Aorta (tissue), 5 donors: Measurements from ENCODE around the gene EIPR1. TPM values are rescaled to one million over a fixed set of nuclear protein-coding genes. Genes with fewer than 3 reads are reported as not detected.

ENCODE experiments used
- ATAC-seq: fragments of 200-7000 bp; cut with Tn5 transposase; one replicate; pipeline ENCODE4 v1.9.1; 2022; ENCODE audit warnings: moderate library complexity; ENCODE audit not compliant: low FRiP score
- DNase-seq, 2 donors: peaks; one replicate each; pipeline ENCODE4 v3.0.0-alpha.2; 2020
- H3K27ac ChIP-seq, 2 donors: one replicate each; pipeline ENCODE4 v1.5.1; 2013; ENCODE audit warnings: low read length in 2 of 2, mild to moderate bottlenecking in 2 of 2, moderate library complexity in 2 of 2, control low read depth in 1 of 2, inconsistent platforms in 1 of 2, low read depth in 1 of 2
- H3K27me3 ChIP-seq, 2 donors: one replicate each; pipeline ENCODE4 v1.6.1; 2013; ENCODE audit warnings: control low read depth in 1 of 2, low read length in 1 of 2, mild to moderate bottlenecking in 1 of 2, moderate library complexity in 1 of 2; ENCODE audit not compliant: insufficient read depth in 2 of 2, control insufficient read depth in 1 of 2
- H3K36me3 ChIP-seq, 2 donors: one replicate each; pipeline ENCODE4 v1.6.1; 2013; ENCODE audit warnings: control low read depth in 1 of 2, low read length in 1 of 2, mild to moderate bottlenecking in 1 of 2; ENCODE audit not compliant: insufficient read depth in 2 of 2, control insufficient read depth in 1 of 2
- H3K4me1 ChIP-seq, 2 donors: one replicate each; pipeline ENCODE4 v1.6.1; 2013; ENCODE audit warnings: low read length in 2 of 2, control low read depth in 1 of 2, mild to moderate bottlenecking in 1 of 2, moderate library complexity in 1 of 2; ENCODE audit not compliant: insufficient read depth in 2 of 2, control insufficient read depth in 1 of 2
- H3K4me3 ChIP-seq, 2 donors: one replicate each; pipeline ENCODE4 v1.5.1; 2013; ENCODE audit warnings: low read length in 2 of 2, control low read depth in 1 of 2, mild to moderate bottlenecking in 1 of 2
- H3K9me3 ChIP-seq: one replicate; pipeline ENCODE4 v1.6.1; 2013; ENCODE audit warnings: mild to moderate bottlenecking, low read length; ENCODE audit not compliant: control insufficient read depth
- WGBS, 2 donors: extraction: QIAGEN DNeasy Blood & Tissue Kit; methylation state at CpG; one replicate each; pipeline ENCODE4 v1.1.7; 2013; 5-methylcytosine and 5-hydroxymethylcytosine counted together
- intact Hi-C, 2 donors: fragments of 100-400 bp; cut with DNase I; formaldehyde crosslinking; loops; one replicate each; pipeline versions ENCODE4 v1.14.2 to v1.15.0; 2022
- polyA plus RNA-seq, 2 donors: library from polyadenylated mRNA; stranded (reverse); fragments of 200-250 nt; gene quantifications; one replicate each; pipeline ENCODE4 v1.2.3, GENCODE V29; 2013
- total RNA-seq, 2 donors: library from RNA; stranded (reverse); fragmentation: NEBNext Ultra II Directional; extraction: Animal tissue kit (Norgen Biotek cat#: 25700); gene quantifications; one replicate each; pipeline ENCODE4 v1.2.1, GENCODE V29; 2021
- donor health status: healthy with polysubstance abuse.
- donor health status: Bipolar disorder and iron deficiency.
- donor health status: DM: no; HTN: no; CAD: no.
- donor health status: DM: no; HTN: no; CAD: no.
- donor health status: DM: yes; HTN: yes; CAD: no.

Gene EIPR1
- total and polyA plus RNA-seq, 4 donors: 9.7 to 13.7 (median 10.0) TPM

DNA sequence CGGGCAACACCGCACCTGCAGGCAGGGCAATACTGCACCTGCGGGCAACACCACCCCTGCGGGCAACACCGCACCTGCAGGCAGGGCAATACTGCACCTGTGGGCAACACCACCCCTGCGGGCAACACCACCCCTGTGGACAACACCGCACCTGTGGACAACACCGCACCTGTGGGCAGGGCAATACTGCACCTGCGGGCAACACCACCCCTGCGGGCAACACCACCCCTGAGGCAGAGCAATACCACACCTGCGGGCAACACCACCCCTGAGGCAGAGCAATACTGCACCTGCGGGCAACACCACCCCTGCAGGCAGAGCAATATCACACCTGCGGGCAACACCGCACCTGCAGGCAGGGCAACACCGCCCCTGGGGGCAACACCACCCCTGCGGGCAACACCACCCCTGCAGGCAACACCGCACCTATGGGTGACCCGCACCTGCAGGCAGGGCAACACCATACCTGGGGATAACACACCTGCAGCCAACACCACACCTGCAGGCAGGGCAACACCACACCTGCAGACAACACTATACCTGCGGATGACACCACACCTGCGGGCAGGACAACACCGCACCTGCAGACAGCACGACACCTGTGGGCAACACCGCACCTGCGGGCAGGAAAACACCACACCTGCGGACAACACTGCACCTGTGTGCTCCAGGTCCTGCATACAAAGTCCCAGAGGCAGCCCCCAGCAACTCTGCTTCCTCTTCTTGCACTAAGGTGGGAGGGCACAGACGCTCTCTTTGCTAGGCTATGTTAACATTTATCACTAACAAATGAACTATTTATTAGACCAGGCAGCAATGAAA, 57.7 kb downstream of the EIPR1 start:
- H3K27ac ChIP-seq: no peak overlapping the region
- H3K4me3 ChIP-seq: no peak overlapping the region
- WGBS, 2 donors: 97 to 98% methylated on average over 18 to 26 of the region's 26 CpGs
- H3K9me3 ChIP-seq: no peaks in the 10 kb centered on the region
- intact Hi-C loops: no loop called here
- H3K36me3 ChIP-seq: no peaks in the 10 kb centered on the region
- no peak for ATAC-seq
- DNase-seq: peak in 1 of 2 donors; percentile 57
- no peaks in the 10 kb centered on the region for H3K27me3 ChIP-seq
- H3K4me1 ChIP-seq: no peaks in the 10 kb centered on the region

- no peak overlapping the region for H3K27ac ChIP-seq
- no peaks in the 10 kb centered on the region for H3K4me1 ChIP-seq
- H3K9me3 ChIP-seq: no peaks in the 10 kb centered on the region
- no peaks in the 10 kb centered on the region for H3K36me3 ChIP-seq
- DNase-seq (peak in 1 of 2 donors; percentile 41), ATAC-seq (no peak)
- H3K27me3 ChIP-seq: no peaks in the 10 kb centered on the region
- intact Hi-C loops: no loop called here
- no peak overlapping the region for H3K4me3 ChIP-seq
- WGBS, 2 donors: 90 to 97% methylated on average over 13 of the region's 13 CpGs
These were observed 58.5 kb downstream of the EIPR1 start for GRCh38 chr2:3319134-3319533.

- no peak overlapping the region for H3K4me3 ChIP-seq
These were observed 59.6 kb downstream of the EIPR1 start for GRCh38 chr2:3317871-3318590.

GRCh38 chr2:3317277-3317685, 60.3 kb downstream of the EIPR1 start:
- Histone ChIP-seq H3K9me3 (no peaks in the 10 kb centered on the region), H3K36me3 (no peaks in the 10 kb centered on the region), H3K4me1 (no peaks in the 10 kb centered on the region), H3K27me3 (no peaks in the 10 kb centered on the region), H3K27ac (no peak overlapping the region), H3K4me3 (no peak overlapping the region)
- DNase-seq (peak in 1 of 2 donors; percentile 36), ATAC-seq (no peak)
- WGBS, 2 donors: 93 to 95% methylated on average over 21 of the region's 21 CpGs
- intact Hi-C loops: no loop called here

More at GRCh38 chr2:3317871-3318590, 59.6 kb downstream of the EIPR1 start:
- WGBS, 2 donors: 94 to 96% methylated on average over 27 of the region's 27 CpGs
- no peak overlapping the region for H3K27ac ChIP-seq
- peak in 1 of 2 donors; percentile 47 for DNase-seq
- no peaks in the 10 kb centered on the region for H3K27me3 ChIP-seq
- no peaks in the 10 kb centered on the region for H3K36me3 ChIP-seq
- intact Hi-C loops: no loop called here
- no peak for ATAC-seq
- H3K9me3 ChIP-seq: no peaks in the 10 kb centered on the region
- no peaks in the 10 kb centered on the region for H3K4me1 ChIP-seq

DNA sequence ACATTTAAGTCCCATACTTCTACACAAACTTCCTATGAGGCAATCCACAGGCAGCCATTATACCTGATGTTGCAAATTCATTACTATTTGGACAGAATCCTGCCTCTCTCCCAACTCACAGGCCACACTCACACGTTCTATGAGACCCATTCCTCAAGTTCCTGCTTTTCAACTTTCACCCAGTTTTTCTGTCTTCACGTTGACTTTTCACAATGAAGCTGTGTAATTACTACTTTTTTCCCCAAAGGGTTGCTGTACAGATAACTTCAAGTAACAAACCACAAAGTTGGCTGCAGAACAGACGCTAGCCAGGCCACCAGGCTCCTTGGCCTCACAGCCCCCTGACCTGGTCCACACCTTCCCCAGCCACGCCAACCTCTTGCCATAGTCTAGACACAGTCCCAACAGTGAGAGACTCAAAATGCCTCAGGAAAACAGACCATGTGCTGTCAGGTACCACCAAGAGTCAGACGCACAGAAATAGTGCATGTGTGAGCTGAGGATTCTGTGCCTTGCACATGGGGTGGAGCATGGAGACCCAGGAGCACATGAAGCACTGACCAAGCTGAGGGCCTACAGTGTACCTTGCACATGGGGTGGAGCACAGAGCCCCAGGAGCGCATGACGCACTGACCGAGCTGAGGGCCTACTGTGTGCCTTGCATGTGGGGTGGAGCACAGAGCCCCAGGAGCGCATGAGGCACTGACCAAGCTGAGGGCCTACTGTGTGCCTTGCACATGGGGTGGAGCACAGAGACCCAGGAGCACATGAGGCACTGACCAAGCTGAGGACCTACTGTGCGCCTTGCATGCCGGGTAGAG, 61.0 kb downstream of the EIPR1 start:
- no peaks in the 10 kb centered on the region for H3K27me3 ChIP-seq
- no peak overlapping the region for H3K4me3 ChIP-seq
- H3K36me3 ChIP-seq: no peaks in the 10 kb centered on the region
- H3K4me1 ChIP-seq: no peaks in the 10 kb centered on the region
- DNase-seq (peak in 1 of 2 donors; percentile 8), ATAC-seq (no peak)
- H3K9me3 ChIP-seq: no peaks in the 10 kb centered on the region
- intact Hi-C loops: no loop called here
- 94 to 98% methylated on average over 11 of the region's 11 CpGs for WGBS, 2 donors
- H3K27ac ChIP-seq: no peak overlapping the region

- Histone ChIP-seq H3K9me3 (no peaks in the 10 kb centered on the region), H3K27ac (no peak overlapping the region), H3K36me3 (no peaks in the 10 kb centered on the region), H3K4me1 (no peaks in the 10 kb centered on the region), H3K27me3 (no peaks in the 10 kb centered on the region), H3K4me3 (no peak overlapping the region)
- ATAC-seq (no peak), DNase-seq (peak in 1 of 2 donors; percentile 66)
- WGBS, 2 donors: 86 to 92% methylated on average over 9 of the region's 9 CpGs
- intact Hi-C loops: no loop called here
These were observed 63.0 kb downstream of the EIPR1 start for GRCh38 chr2:3314626-3315025.

GRCh38 chr2:3313781-3314375, 63.7 kb downstream of the EIPR1 start:
- intact Hi-C loops: no loop called here
- DNase-seq: peak in 1 of 2 donors; percentile 64

More at GRCh38 chr2:3313781-3314375, 63.7 kb downstream of the EIPR1 start:
- H3K9me3 ChIP-seq: no peaks in the 10 kb centered on the region
- no peak overlapping the region for H3K27ac ChIP-seq
- ATAC-seq: peak; percentile 26
- no peaks in the 10 kb centered on the region for H3K4me1 ChIP-seq
- no peaks in the 10 kb centered on the region for H3K27me3 ChIP-seq
- no peaks in the 10 kb centered on the region for H3K36me3 ChIP-seq
- WGBS, 2 donors: 50 to 57% methylated on average over 25 to 27 of the region's 27 CpGs
- no peak overlapping the region for H3K4me3 ChIP-seq
